HL-60 (cell line): ENCODE results near the gene INTS11.

Source experiments
- GABPA ChIP-seq: IDR thresholded peaks from 2 replicates; pipeline ENCODE4 v1.6.1; 2012; ENCODE audit warnings: low read depth
- POLR2AphosphoS5 ChIP-seq: IDR thresholded peaks from 2 replicates; pipeline ENCODE4 v1.6.1; 2012; ENCODE audit warnings: low read depth
- REST ChIP-seq: IDR thresholded peaks from 2 replicates; pipeline ENCODE4 v1.6.1; 2012; ENCODE audit warnings: low read depth; ENCODE audit not compliant: insufficient replicate concordance
- SPI1 ChIP-seq: IDR thresholded peaks from 2 replicates; pipeline ENCODE4 v1.6.1; 2012; ENCODE audit warnings: low read depth, mild to moderate bottlenecking, borderline replicate concordance
- TF ChIP-seq, protein P1 (sequence below): IDR thresholded peaks from one replicate; pipeline ENCODE4 v1.5.1; 2011; ENCODE audit warnings: low read length, control low read depth, inconsistent platforms; ENCODE audit not compliant: insufficient read depth

DNA sequence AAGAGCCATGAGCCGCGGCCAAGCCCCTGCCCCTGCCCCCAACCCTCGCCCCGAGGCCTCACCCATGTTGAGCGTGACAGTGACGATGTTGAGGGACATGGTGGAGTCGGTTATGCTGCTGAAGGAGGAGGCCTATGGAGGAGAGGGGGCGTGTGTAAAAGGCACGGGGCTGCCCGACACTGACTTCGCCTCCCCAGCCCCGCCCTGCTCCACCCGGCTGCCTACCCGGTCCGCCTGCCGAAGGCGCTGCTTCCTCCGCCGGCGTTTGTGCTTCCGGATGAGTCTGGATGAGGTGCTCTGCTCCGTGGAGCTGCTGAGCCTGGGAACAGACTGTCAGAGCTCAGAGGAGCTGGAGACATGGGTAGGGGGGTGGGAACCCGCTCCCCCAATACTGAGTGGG is 15.7 kb upstream of the INTS11 start:
- no peak for TF ChIP-seq REST
- TF ChIP-seq, protein P1, sequence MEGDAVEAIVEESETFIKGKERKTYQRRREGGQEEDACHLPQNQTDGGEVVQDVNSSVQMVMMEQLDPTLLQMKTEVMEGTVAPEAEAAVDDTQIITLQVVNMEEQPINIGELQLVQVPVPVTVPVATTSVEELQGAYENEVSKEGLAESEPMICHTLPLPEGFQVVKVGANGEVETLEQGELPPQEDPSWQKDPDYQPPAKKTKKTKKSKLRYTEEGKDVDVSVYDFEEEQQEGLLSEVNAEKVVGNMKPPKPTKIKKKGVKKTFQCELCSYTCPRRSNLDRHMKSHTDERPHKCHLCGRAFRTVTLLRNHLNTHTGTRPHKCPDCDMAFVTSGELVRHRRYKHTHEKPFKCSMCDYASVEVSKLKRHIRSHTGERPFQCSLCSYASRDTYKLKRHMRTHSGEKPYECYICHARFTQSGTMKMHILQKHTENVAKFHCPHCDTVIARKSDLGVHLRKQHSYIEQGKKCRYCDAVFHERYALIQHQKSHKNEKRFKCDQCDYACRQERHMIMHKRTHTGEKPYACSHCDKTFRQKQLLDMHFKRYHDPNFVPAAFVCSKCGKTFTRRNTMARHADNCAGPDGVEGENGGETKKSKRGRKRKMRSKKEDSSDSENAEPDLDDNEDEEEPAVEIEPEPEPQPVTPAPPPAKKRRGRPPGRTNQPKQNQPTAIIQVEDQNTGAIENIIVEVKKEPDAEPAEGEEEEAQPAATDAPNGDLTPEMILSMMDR: no peak
- no peak for TF ChIP-seq POLR2AphosphoS5
- no peak for TF ChIP-seq GABPA
- TF ChIP-seq SPI1: no peak
